Stimulated activated CD4-positive, alpha-beta T cell treated with anti-CD3 and anti-CD28 coated beads, Interleukin-4, amount 100 ng/mL, for 24 hours (primary cell): ENCODE measurements around the gene SLC49A4.
"Not testable (repeated sequence)": the region's sequence is repeated elsewhere in the genome, so short reads cannot be mapped to it uniquely, and the experiment has no call there.

Experiments used
- DNase-seq: peaks from one replicate; pipeline ENCODE4 v3.0.0-alpha.2; 2020

Gene SLC49A4, protein sequence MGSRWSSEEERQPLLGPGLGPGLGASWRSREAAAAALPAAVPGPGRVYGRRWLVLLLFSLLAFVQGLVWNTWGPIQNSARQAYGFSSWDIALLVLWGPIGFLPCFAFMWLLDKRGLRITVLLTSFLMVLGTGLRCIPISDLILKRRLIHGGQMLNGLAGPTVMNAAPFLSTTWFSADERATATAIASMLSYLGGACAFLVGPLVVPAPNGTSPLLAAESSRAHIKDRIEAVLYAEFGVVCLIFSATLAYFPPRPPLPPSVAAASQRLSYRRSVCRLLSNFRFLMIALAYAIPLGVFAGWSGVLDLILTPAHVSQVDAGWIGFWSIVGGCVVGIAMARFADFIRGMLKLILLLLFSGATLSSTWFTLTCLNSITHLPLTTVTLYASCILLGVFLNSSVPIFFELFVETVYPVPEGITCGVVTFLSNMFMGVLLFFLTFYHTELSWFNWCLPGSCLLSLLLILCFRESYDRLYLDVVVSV

DNA sequence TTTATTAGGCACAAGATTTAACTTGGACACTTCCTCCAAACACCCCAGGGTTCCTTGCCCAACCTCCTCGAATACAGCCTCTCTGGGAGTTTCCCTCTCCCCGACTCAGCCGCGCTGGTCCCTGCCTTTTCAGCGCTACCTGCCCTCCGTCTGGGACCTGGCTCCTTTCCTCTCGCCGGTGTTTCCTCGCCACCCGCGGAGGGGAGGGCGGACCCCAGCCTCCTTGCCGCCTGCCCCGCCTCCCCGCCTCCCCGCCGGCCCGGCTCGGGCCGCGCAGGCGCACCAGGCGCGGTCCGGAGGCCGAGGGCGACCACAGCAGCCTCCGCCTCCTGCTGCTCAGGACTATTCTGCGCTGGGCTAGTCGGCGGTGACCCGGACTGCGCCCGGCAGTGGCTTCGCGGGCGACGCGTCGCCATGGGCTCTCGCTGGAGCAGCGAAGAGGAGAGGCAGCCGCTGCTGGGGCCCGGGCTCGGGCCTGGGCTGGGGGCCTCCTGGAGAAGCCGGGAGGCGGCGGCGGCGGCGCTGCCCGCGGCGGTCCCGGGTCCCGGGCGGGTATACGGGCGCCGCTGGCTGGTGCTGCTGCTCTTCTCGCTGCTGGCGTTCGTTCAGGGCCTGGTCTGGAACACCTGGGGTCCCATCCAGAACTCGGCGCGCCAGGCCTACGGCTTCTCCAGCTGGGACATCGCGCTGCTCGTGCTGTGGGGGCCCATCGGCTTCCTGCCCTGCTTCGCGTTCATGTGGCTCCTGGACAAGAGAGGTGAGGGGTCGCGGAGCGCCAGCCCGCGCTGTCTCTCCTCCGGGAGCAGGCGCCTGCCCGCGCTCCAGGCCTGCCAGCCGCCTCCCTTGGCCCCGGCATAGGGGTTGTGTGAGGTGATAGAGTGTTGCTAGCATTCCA, at the start of gene SLC49A4:
Gene SLC49A4 (plus strand): TSS at position 291 of the 895 bp plus-strand sequence. CDS start 124 bp downstream, at position 415.
- peak; percentile 66 for DNase-seq

GRCh38 chr3:122745369-122746021, 49.4 kb upstream of the SLC49A4 start:
- DNase-seq = no peak

DNA sequence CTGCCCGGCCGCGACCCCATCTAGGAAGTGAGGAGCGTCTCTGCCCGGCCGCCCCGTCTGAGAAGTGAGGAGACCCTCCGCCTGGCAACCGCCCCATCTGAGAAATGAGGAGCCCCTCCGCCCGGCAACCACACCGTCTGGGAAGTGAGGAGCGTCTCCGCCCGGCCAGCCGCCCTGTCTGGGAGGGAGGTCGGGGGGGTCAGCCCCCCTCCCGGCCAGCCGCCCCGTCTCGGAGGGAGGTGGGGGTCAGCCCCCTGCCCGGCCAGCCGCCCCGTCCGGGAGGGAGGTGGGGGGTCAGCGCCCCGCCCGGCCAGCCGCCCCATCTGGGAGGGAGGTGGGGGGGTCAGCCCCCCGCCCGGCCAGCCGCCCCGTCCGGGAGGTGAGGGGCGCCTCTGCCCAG, 47.6 kb upstream of the SLC49A4 start:
- DNase-seq = not testable (repeated sequence)

- DNase-seq = no peak
Observed at GRCh38 chr3:122748347-122748746, 46.5 kb upstream of the SLC49A4 start.

DNA sequence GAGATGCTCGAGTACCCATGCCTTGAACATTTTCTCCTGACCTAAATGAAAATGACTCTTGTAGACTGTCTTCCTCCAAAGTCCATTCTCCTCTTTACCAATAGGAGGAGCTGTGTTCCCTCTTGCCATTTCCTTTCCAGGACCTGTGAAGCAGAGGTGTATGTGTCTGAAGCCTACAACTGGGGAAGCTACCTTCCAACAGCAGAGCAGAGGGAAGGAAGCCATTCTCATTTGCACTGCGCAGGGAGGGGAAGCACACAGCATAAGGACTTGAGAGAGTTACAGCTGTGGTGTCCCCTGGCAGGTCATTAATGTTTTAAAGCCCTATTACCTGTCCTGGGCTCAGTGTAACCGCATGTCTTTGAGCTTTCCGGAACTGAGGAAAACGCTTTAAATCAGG, 39.9 kb upstream of the SLC49A4 start:
- DNase-seq = peak; percentile 15

- no peak for DNase-seq
Observed at GRCh38 chr3:122755491-122755890, 39.4 kb upstream of the SLC49A4 start.

DNA sequence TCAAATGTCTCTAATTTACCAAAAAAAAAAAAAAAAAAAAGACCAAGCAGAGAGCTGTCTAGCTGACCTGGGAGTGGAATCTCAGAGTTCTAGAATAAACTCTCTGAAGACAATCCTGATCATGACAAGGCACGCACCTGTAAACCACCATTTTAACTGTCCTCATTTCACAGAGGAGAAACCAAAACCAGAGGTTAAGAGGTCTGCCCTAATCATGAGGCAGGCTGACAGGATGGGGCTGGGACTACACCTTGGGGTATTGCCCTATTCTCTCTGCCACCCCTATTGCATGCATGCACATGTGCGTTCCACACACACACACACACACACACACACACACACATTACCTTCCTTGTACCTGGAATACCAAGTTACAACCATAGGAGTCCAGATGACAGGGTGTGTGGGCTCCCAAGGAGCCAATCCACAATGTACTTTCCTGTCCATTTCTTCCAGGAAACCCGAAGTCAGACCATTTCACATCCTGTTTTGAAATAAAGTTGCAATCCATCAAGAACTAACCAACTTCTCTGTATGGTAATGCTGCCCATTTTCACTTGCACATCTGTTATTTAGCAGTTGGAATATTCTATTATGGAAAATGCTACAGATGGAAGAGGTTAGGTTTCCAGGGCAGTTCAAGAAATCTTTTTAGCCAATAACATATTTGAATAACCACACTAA, 35.9 kb upstream of the SLC49A4 start:
- DNase-seq = no peak

GRCh38 chr3:122760453-122761271, 34.2 kb upstream of the SLC49A4 start:
- DNase-seq = no peak

DNA sequence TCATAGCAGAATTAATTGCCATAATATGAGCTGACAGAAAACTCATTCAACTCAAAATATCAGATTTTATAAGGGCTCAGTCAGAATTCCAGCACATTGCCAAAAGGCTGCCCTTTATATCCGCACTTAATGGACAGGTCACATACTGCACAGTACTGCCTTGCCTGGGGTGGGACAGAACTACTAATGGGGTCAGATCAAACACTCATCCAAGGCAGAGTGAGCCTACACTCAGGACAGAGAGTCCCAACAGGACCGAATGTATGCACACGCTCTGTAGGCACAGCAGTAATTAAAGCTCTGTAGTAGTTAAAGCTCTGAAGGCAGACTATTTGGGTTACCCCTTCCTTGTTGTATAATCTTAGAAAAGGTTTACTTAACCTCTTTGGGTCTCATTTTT, 28.4 kb upstream of the SLC49A4 start:
- no peak for DNase-seq

GRCh38 chr3:122767540-122768372, 27.1 kb upstream of the SLC49A4 start:
- DNase-seq = no peak

DNA sequence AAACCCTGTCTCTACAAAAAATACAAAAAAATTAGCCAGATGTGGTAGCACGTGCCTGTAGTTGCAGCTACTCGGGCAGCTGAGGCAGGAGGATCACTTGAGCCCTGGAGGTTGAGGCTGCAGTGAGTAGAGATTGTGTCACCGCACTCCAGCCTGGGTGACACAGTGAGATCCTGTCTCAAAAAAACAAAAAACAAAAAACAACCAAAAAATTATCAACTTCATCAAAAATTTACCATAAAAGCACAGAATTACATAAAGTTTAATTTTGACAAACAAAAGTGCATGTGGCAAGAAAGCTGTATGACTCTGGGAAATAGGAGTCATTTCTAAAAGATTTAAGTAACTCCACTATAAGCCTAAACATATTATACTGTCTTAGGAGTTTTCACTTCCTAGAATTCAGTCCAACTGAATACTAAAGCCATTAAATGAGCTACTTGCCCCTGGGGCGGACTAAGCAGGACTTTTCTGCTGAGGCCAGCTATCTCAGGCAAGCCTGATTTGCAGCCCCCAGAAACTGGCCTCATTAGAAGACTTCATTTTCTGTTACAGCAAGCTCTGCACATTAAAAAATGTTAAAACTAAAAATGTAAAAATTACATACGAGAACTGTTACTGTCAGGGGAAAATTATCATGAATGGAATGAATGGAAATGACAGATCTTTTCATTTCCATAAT, 24.2 kb upstream of the SLC49A4 start:
- no peak for DNase-seq

GRCh38 chr3:122772827-122773226, 22.0 kb upstream of the SLC49A4 start:
- DNase-seq = no peak

DNA sequence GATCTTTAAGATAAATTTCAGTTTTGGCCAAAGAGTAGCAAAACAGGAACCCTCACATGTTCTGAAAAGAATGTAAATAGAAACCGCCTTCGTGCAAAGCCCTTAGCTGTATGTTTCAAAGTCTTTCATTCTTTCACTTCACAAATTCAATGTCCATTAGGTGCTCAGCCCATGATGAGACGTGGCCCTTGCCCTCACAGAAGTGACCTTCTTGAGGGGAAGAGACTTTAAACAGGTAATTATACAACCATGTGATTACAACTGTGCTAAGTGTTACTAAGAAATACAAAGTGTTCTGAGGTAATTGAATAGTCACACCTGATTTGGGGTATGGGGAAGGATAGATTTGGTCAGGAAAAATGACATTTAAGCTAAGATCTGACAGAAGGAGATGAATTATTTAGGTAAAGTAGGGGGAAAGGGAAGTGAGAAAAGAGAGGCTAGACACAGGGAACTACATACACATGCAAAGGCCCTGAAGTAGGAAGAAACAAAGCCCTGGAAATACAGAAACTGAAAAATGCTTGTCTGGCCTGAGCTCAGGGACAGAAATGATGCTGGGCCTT, 20.8 kb upstream of the SLC49A4 start:
- DNase-seq = no peak

- DNase-seq = no peak
Observed at GRCh38 chr3:122774564-122774963, 20.3 kb upstream of the SLC49A4 start.

- no peak for DNase-seq
Observed at GRCh38 chr3:122776675-122777468, 18.0 kb upstream of the SLC49A4 start.

GRCh38 chr3:122777563-122777962, 17.3 kb upstream of the SLC49A4 start:
- DNase-seq = no peak

GRCh38 chr3:122782804-122783203, 12.1 kb upstream of the SLC49A4 start:
- DNase-seq = no peak

DNA sequence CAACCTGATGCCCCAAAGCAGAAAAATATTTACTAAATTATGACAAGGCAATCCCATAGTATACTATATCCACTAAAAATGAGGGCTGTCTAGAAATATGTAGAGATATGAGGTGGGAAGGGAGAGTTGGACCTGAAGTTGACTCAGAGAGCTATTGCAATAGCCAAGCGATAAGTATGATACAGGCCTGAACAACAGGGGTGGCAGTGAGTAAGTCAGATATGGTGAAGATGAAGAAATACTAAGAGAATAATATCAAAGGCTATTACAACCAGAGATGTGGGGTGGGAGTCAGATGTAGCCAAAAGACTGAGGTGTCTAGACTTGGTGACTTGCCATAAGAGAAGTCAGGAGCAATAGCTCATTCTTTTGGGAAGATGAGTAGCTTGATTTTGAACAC, 10.4 kb upstream of the SLC49A4 start:
- DNase-seq = no peak

DNA sequence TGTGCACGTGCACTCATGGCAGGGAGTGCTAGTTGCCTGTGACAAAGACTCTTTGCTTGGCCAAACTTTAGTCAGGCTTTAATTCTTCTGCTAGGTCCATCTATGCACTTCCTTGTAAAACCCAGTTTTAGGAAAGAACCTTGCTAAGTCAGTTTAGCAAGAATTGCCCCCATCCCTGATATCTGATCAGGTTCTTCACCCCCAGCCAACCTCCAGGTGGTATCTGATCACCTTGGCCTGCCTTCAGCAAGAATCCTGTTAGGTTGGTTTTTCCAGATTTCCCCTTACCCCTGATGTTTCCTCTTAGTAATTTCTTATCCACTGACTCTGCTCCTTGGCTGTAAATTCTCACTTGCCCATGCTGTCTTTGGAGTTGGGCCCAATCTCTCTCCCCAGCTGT, 9.6 kb upstream of the SLC49A4 start:
- DNase-seq = no peak
